Stimulated activated CD4-positive, alpha-beta T cell treated with anti-CD3 and anti-CD28 coated beads, Interleukin-1b, Interleukin-23, amount 100 ng/mL, for 1 hour (primary cell): ENCODE data around the gene CRACR2B.

Experiments
- DNase-seq, 2 donors: peaks; one replicate each; pipeline ENCODE4 v3.0.0-alpha.2; 2020; ENCODE audit warnings: low read depth in 2 of 2

The CRACR2B gene

GRCh38 chr11:867856-868358 is 40.2 kb downstream of the CRACR2B start:
- no peak for DNase-seq

DNA sequence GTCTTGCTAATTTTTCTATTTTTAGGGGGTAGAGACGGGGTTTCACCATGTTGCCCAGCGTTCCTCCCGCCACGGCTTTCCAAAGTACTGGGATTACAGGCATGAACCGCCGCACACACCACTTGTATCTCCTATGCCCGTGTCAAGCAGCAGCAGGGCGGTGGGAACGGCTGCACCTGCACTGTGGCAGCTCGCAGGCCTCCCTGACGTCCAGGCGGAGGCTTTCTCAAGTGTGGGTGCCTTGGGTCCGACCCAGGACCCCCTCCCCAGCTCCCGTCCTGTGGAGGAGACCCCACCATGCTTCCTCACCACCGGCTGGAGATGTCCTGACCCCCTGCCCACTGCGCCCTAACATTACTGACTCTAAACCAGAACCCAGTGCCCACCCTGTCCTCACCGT is 40.7 kb downstream of the CRACR2B start:
- no peak for DNase-seq

DNA sequence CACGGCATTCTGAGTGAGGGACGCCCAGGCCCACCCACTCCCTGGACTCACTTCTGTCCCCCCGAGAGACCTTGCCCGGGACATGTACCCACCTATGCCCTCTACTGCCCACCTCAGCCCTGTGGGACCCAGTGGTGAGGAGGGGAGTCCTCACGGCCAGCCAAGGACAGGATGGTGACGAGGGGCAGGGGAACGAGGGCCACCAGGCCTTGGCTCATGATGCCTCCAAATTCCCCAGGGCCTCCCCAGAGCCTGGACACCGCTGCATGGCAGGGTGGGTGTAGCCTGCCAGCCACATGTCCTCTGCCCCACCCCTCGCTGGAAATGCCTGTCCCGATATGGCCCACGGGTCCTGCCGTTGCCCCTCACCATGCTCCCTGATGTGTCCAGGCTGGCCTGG is 41.1 kb downstream of the CRACR2B start:
- DNase-seq = no peak

GRCh38 chr11:869399-870126 is 41.8 kb downstream of the CRACR2B start:
- no peak for DNase-seq

- DNase-seq = no peak
These were observed 42.4 kb downstream of the CRACR2B start for GRCh38 chr11:870127-870413.

- DNase-seq = no peak
These were observed 42.7 kb downstream of the CRACR2B start for GRCh38 chr11:870418-870817.

DNA sequence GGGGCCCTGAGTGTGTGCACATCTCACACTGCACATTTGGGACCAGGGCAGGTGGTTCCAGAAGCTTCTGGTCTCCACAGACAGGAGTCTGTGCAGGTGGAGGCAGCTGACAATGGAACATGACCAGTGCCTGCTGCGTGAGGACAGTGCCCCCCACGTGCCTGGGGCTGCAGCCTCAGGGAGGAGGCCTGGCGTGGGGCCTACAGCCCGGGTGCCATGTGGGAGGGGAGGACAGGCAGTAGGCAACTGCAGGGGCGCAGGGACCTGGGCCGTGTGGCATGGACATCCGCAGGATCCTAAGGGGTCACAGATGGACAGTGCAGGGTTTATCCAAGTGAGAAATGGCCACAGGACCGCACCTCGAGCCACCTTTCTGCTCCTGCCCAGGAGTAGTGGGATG is 43.8 kb downstream of the CRACR2B start:
- no peak for DNase-seq

DNA sequence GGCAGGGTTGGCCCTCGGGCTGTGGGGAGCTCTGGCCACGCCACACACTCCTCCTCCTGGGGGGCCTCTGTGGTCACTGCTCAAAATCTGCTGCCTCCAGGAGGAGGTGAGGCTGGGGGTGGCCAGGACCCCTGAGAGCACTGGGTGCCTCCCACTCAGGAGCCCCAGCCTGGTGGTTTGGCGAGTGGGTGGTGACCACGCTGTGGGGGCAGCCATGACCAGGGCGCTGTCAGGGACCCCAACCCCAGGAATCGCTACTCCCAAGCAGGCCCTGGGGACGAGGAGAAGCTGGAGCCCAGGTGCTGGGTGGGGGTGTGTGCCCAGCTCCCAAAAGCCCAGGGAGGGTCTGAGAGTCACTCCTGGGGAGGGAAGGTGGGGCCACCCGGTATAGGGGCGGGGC is 45.1 kb downstream of the CRACR2B start:
- no peak for DNase-seq

GRCh38 chr11:873706-874105 is 46.0 kb downstream of the CRACR2B start:
- no peak for DNase-seq

DNA sequence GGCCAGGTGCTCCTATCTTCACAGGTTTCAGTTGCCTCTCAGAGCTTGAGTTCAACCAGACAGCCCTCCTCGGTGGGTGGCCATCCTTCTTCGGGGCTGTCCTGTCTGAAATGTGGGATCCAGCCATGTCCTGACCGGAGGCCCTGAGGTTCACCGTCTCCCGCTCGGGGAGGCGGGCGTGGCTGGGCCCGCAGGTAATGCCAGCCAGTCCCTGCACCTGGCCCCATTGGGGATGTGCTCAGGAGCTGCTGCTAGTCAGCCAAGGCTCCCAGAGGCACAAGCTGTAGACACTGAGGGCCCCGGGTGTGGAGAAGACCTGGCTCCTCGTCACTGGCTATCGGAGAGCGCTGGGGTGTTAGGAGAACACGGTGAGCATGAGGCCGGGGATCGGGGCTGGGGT is 47.5 kb downstream of the CRACR2B start:
- DNase-seq = no peak

GRCh38 chr11:875769-876301 is 48.1 kb downstream of the CRACR2B start:
- DNase-seq = no peak

DNA sequence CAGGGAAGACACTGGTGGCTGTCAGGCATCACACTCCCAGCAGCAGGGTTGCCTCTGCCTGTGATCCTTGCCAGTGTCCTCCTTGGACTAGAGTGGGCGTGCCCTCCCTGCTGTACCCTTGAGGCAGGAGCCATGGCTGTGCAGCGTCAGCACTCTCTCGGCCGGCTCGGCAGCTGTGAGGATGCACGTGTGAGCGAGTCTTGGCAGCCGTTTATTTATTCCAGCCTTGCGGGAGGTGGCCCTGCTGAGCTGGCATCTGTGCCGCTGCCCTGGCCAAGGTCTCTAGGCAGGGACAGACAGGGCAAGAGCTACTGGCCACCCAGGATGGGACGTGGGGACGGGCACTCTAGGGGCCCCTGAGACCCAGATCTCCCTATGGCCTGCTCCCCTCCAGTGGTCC is 48.8 kb downstream of the CRACR2B start:
- DNase-seq = no peak

DNA sequence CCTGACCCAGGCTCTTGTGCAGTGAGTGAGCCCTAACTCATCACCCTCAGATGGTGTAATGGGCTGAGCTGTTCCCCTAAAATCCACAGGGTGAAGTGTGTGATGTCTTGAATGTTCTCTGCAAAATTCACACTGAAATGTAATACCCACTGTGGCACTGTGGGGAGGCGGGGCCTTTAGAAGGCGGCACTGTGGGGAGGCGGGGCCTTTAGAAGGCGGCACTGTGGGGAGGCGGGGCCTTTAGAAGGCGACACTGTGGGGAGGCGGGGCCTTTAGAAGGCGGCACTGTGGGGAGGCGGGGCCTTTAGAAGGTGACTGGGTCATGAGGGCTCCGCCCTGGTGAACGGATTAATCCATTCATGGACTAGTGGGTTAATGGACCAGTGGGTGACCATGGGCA is 49.8 kb downstream of the CRACR2B start:
- no peak for DNase-seq

GRCh38 chr11:880447-880846 is 52.7 kb downstream of the CRACR2B start:
- no peak for DNase-seq
